Memory B cell (primary cell): ENCODE results near the gene ADAMTS3.

Source experiments
- ATAC-seq: fragments of 150-1000 bp; cut with Tn5 transposase; 2 replicates; pipeline ENCODE4 v1.10.0; 2021; ENCODE audit warnings: low read depth, mild to moderate bottlenecking, moderate library complexity
- DNase-seq, 2 donors: peaks; one replicate each; pipeline ENCODE4 v3.0.0; 2022; ENCODE audit warnings: low spot score in 2 of 2
- H3K27ac Mint-ChIP-seq: one replicate; pipeline ENCODE4 v1.8.0; 2022; ENCODE audit warnings: mild to moderate bottlenecking, moderate library complexity, mixed read lengths
- H3K27me3 Mint-ChIP-seq: one replicate; pipeline ENCODE4 v1.8.0; 2022; ENCODE audit warnings: mixed read lengths
- H3K36me3 Mint-ChIP-seq: one replicate; pipeline ENCODE4 v1.8.0; 2022; ENCODE audit warnings: mild to moderate bottlenecking, mixed read lengths
- H3K4me1 Mint-ChIP-seq: one replicate; pipeline ENCODE4 v1.8.0; 2022; ENCODE audit warnings: mixed read lengths
- H3K4me3 Mint-ChIP-seq: one replicate; pipeline ENCODE4 v1.8.0; 2022; ENCODE audit warnings: mild to moderate bottlenecking, moderate library complexity, mixed read lengths
- H3K9me3 Mint-ChIP-seq: one replicate; pipeline ENCODE4 v1.8.0; 2022; ENCODE audit warnings: mixed read lengths

ADAMTS3 gene

DNA sequence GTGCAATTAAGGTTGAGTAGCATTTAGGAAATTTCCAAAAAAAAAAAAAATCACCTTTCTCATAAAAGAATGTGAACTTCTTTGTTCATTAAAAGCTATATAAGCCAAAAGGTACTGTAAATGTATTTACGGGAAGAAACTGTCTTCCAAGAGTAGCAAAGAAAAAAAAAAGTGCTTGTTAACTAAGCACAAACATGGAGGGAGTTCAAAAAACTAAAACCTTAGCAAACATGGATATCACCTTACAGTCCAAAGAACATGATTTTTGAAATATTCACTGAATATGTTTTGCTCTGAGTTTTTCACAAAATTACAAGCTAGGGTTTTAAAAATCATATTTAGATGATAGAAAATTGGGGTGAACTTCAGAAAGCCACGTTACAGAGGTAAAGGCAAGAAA lies 217.5 kb downstream of the ADAMTS3 start:
- Mint-ChIP-seq H3K27ac (no peak overlapping the region), H3K27me3 (peaks cover 5% of the 10 kb centered on the region), H3K4me1 (no peaks in the 10 kb centered on the region), H3K4me3 (no peak overlapping the region), H3K36me3 (no peaks in the 10 kb centered on the region), H3K9me3 (no peaks in the 10 kb centered on the region)
- no peak for ATAC-seq
- no peak for DNase-seq

DNA sequence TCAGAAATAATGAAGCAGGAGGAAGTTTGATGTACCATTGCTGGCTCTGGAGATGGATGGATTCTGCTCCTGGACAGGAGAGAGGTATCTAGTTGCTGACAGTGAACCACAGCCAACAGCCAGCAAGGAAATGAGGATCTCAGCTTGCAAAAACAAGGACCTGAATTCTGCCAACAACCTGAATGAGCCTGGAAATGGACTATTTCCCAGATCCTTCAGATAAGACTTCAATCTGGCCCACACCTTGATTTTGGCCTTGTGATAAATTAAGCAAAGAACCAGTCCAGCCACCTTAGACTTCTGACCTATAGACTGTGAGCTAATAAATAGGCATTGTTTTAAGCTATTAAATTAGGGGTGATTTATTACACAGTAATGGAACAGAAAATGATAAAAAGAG lies 220.3 kb downstream of the ADAMTS3 start:
- ATAC-seq (no peak), DNase-seq (no peak)
- Mint-ChIP-seq H3K4me3 (no peak overlapping the region), H3K27me3 (peaks cover 5% of the 10 kb centered on the region), H3K36me3 (no peaks in the 10 kb centered on the region), H3K27ac (no peak overlapping the region), H3K4me1 (no peaks in the 10 kb centered on the region), H3K9me3 (no peaks in the 10 kb centered on the region)

DNA sequence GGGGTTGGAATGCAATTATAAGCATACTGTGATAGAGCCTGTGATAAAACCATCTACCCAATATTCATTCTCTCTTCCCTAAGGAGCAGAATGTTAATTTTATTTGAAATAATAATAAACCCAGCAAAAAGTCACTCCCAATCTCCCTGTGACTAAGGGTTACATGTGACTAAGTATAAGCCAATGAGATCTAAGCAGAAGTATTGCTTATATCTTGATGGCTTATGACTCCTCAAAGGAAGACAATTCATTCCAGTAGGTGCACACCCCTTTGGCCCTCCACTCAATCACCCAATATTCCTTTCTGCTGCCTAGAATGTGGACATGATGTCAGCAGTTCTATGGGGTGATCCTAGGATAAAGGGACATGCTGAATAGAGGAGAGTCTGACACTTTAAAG lies 224.6 kb downstream of the ADAMTS3 start:
- Mint-ChIP-seq H3K27me3 (peaks cover 4% of the 10 kb centered on the region), H3K9me3 (no peaks in the 10 kb centered on the region), H3K36me3 (no peaks in the 10 kb centered on the region), H3K4me1 (no peaks in the 10 kb centered on the region), H3K27ac (no peak overlapping the region), H3K4me3 (no peak overlapping the region)
- DNase-seq (no peak), ATAC-seq (no peak)

DNA sequence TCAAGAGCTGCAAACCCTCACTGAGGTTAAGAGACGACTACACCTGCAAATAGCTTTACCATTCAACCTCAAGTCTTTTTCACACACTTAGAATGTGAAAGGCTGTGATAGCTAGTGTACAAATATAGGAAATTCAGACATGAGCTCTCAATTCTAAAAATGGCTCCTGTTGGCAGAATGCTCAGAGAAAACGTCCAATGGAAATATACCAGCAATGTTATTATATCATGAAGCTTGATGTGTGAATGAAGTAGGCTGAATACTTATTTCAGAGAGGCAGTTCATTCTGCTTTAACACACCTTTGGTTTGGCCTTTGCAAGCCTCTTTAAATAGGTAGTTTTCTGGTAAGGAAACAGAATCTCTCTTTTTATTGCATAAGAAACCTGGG lies 227.6 kb downstream of the ADAMTS3 start:
- H3K9me3 Mint-ChIP-seq: no peaks in the 10 kb centered on the region
- H3K27me3 Mint-ChIP-seq: no peaks in the 10 kb centered on the region
- H3K36me3 Mint-ChIP-seq: no peaks in the 10 kb centered on the region
- no peaks in the 10 kb centered on the region for H3K4me1 Mint-ChIP-seq
- H3K27ac Mint-ChIP-seq: no peak overlapping the region
- ATAC-seq: no peak
- H3K4me3 Mint-ChIP-seq: no peak overlapping the region
- DNase-seq: no peak

DNA sequence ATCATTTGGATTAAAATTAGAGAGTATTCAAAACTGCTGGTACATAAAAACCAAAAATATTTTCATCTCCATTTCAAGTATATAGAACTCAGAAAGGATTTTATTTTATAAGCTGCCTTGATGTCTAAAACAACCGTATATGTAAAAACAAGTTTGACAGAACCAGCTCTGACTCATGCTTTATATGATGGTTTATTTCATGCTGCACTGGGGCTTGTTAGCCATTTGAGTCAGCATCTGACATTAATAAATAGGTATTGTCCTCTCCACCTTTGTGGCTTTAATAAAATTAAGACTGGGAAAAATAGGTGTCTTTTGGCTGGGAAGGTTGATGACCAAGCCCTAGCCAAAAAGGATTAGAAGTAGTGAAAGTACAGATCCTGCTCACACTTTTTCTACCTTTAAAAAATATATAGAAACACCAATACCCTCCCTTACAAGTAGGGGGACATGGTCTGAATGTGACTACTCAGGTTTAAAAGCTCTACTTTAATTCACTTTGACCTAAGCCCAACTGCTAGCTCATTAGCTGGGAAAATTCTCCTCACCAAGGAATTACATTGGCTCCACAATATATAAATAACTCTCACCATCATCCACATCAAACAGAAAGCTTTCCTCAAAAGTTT lies 228.1 kb downstream of the ADAMTS3 start:
- DNase-seq (no peak), ATAC-seq (no peak)
- no peaks in the 10 kb centered on the region for H3K27me3 Mint-ChIP-seq
- no peaks in the 10 kb centered on the region for H3K4me1 Mint-ChIP-seq
- H3K36me3 Mint-ChIP-seq: no peaks in the 10 kb centered on the region
- no peak overlapping the region for H3K27ac Mint-ChIP-seq
- H3K4me3 Mint-ChIP-seq: no peak overlapping the region
- H3K9me3 Mint-ChIP-seq: no peaks in the 10 kb centered on the region

DNA sequence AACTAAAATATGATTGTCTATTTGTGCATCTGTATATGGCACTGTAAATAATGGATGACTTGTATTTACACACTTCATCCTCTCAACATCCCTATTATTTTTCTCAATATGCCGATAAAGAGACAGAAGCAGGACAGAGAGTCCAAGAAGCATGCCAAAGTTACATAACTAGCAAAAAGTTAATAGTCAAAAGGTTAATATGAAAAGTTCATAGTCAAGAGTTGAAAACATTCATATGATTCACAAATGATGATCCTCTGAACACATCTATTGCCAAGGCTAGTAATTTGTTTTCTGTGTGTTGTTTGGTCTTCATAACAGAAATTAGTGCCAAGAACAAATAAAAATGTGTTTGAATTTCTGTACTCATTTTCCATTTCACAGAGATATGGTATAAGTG lies 231.0 kb downstream of the ADAMTS3 start:
- H3K9me3 Mint-ChIP-seq: no peaks in the 10 kb centered on the region
- no peak overlapping the region for H3K4me3 Mint-ChIP-seq
- ATAC-seq (no peak), DNase-seq (no peak)
- no peaks in the 10 kb centered on the region for H3K36me3 Mint-ChIP-seq
- H3K4me1 Mint-ChIP-seq: no peaks in the 10 kb centered on the region
- H3K27me3 Mint-ChIP-seq: no peaks in the 10 kb centered on the region
- H3K27ac Mint-ChIP-seq: no peak overlapping the region

DNA sequence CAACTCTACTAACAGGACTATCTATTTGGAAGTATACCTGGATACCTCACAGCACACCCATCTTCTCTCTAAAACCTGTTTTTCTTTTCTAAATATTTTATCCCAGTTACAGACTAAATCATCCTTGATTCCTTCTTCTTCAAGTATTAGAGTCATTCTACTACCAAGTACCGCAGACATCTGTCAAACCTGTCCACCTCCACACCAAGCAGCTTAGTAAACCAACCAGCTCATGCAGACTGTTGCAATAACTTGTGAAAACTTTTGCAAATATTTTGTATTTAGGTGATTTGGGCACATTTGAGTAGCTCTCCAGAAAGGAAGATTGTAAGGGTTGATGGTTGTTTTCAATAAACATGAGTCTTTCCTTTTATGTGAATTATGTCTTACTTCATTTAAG lies 238.6 kb downstream of the ADAMTS3 start:
- DNase-seq: no peak
- no peak for ATAC-seq
- no peak overlapping the region for H3K4me3 Mint-ChIP-seq
- no peak overlapping the region for H3K27ac Mint-ChIP-seq
- H3K4me1 Mint-ChIP-seq: no peaks in the 10 kb centered on the region
- no peaks in the 10 kb centered on the region for H3K27me3 Mint-ChIP-seq
- H3K36me3 Mint-ChIP-seq: no peaks in the 10 kb centered on the region
- H3K9me3 Mint-ChIP-seq: no peaks in the 10 kb centered on the region

DNA sequence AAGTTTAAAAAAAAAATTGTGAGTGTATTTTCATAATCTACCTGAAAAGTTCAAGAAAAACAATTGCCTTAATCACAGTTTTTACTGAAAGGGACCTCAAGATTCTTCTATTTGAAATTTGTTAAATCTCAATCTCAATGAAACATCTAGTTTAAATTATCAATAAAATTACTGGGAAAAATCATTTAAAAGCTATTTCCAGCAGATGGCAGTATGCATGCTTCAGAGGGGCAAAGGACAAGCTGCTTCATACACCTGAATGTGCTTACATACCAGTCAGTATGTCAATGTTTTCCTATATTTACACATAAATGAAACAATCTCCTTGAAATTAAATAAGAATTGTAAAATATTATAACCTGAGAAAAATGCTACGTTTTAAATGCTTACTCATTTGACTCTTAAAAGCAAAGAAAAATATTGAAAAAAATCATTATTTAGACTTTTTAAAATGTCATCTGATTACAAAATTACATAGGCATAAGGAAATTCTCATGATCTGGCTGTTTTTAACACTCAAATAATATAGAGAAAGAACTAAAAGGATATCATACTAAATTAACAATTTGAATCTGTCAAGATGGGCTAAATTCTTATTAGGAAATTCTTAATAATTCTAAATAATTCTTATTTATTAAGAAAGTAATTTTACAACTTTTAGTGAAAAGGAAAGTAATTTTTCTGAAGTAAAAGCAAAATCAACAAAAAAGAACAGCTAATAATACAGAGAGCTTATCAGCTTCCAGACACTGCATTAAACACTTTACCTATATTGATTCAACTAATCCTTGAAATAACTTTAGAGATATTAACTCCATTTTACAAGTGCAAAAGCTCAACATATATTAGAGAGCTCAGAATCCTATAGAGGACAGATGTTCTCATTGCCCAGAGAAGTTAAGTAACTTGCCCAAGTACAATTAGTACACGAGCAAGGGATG lies 242.1 kb downstream of the ADAMTS3 start:
- Mint-ChIP-seq H3K36me3 (no peaks in the 10 kb centered on the region), H3K27me3 (no peaks in the 10 kb centered on the region), H3K4me1 (no peaks in the 10 kb centered on the region), H3K4me3 (no peak overlapping the region), H3K9me3 (no peaks in the 10 kb centered on the region), H3K27ac (no peak overlapping the region)
- no peak for ATAC-seq
- no peak for DNase-seq

DNA sequence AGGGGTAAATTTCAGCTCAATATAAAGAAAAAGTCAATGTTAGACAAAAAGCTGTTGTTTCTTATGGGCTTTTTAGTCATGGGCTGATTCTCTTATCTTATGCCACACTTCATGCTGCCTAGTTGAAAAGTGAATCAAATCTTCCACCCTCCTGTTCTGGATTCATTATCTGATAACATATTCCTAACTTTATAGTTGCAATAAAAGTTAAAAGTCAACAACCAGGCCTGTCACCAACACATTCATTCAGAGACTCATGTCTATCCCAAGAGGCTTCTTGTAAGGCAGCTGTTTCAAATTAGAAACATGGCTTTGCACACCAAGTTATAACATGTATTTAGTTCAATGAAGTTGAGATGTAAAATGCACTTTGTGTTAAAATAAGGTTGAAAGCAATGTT lies 243.8 kb downstream of the ADAMTS3 start:
- no peak overlapping the region for H3K27ac Mint-ChIP-seq
- DNase-seq (no peak), ATAC-seq (no peak)
- no peak overlapping the region for H3K4me3 Mint-ChIP-seq
- H3K36me3 Mint-ChIP-seq: no peaks in the 10 kb centered on the region
- no peaks in the 10 kb centered on the region for H3K27me3 Mint-ChIP-seq
- no peaks in the 10 kb centered on the region for H3K9me3 Mint-ChIP-seq
- no peaks in the 10 kb centered on the region for H3K4me1 Mint-ChIP-seq

DNA sequence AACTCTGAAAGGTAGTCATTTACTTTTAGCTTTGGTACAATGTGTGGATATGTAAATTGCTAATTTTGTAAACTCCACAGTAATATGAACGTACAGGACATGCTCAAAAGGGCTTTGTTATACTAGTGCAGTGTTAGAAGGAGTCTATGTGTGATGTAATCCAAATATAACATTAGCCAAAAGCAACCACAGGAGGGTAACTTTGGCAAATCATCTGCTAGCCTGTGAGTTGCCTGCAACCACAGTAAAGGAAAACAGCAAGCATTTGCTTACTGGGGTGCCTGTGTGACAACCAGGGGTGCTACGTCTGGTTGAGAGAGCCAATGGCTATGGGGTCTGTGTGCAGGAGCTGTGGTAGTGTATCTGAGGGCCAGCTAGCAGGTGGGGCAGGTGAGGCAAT lies 245.8 kb downstream of the ADAMTS3 start:
- DNase-seq (no peak), ATAC-seq (no peak)
- Mint-ChIP-seq H3K36me3 (no peaks in the 10 kb centered on the region), H3K27me3 (no peaks in the 10 kb centered on the region), H3K4me1 (no peaks in the 10 kb centered on the region), H3K9me3 (no peaks in the 10 kb centered on the region), H3K27ac (no peak overlapping the region), H3K4me3 (no peak overlapping the region)

DNA sequence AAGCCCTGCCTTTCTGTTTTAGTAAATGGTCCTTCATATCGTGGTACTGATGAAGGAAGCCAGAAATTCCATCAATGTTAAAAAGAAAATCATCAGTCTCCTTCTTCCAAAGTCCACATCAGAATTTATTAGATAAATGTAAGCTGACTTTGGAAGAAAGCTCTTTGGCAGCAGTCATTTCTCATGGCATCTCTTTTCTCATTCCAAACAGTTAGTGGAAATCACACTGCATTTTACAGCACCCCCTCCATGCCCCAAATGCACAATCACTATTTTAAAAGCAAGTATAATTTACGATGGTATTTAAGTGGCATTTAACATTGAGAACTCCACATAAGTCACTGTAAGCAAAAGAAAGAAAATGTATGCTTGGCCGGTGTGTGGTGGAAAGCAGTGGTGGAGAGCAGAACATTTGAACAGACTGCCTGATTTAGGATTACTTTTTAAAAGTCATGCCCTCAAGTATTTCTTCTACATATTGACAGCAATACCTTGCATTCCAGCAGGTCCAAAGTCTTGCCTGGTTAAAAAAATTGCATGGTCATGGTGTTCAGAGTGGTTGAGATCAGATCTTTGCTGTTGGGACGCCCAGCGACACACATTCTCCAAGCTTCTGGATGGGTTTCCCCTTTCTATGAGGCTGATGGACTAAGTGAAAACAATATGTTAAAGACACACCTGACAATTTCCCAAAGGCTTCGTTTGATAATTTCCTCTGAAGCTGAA lies 248.6 kb downstream of the ADAMTS3 start:
- no peak for DNase-seq
- no peak for ATAC-seq
- H3K27ac Mint-ChIP-seq: no peak overlapping the region
- no peaks in the 10 kb centered on the region for H3K9me3 Mint-ChIP-seq
- no peaks in the 10 kb centered on the region for H3K36me3 Mint-ChIP-seq
- H3K4me3 Mint-ChIP-seq: no peak overlapping the region
- H3K27me3 Mint-ChIP-seq: no peaks in the 10 kb centered on the region
- no peaks in the 10 kb centered on the region for H3K4me1 Mint-ChIP-seq

DNA sequence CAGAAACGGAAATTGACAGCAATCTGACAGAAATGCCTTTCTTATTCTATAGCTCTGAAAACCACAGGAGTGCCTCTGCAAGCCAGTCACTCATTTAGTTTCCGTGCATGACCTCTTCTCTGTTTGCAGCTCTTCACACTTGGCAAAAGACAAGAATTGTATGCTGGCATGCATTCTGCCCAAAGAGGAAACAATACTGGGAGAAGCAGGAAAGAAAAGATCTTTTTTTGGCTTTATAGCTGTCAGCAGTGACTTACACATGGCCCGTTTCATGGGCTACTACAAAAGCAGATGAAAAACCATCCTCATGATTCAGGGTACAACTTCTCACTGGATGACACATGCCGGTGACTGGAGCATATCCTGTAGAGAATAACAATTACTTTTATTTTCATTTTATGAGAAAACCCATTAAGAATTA lies 249.4 kb downstream of the ADAMTS3 start:
- Mint-ChIP-seq H3K27me3 (no peaks in the 10 kb centered on the region), H3K9me3 (no peaks in the 10 kb centered on the region), H3K27ac (no peak overlapping the region), H3K36me3 (no peaks in the 10 kb centered on the region), H3K4me1 (no peaks in the 10 kb centered on the region), H3K4me3 (no peak overlapping the region)
- DNase-seq: no peak
- no peak for ATAC-seq

DNA sequence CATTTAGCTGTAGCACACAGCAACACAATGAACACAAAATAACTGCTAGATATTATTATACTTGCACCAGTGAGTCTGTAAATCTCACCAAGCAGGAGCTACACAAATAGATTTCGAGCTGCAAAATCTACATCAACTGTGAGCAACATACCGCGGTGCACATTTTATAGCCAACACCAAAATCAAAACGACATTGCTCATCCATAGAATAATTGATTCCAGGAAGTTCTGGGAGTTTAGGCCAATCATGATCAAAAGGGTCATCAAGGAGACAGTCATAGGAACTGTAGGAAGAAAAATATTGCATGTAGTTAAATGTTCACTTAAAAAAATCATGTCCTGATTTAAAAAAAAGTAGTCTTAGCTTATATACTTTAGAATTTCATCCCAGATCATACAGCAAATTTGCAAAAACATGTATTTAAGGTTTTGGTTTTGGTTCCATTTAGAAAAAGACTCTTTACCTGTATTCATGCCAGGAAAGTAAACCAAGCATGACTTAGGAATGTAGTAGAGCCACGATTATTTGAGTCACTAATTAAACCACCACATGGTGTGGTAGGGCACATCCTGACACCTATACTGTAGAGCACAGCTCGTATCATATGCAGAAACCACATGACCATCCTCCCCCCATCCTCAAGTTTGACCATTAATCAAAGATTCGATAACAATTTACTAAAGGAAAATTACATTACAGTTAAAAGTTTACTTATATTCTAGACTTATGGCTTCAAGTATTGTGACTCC lies 250.4 kb downstream of the ADAMTS3 start:
- ATAC-seq (no peak), DNase-seq (no peak)
- Mint-ChIP-seq H3K36me3 (no peaks in the 10 kb centered on the region), H3K4me1 (no peaks in the 10 kb centered on the region), H3K9me3 (no peaks in the 10 kb centered on the region), H3K27ac (no peak overlapping the region), H3K4me3 (no peak overlapping the region), H3K27me3 (no peaks in the 10 kb centered on the region)

DNA sequence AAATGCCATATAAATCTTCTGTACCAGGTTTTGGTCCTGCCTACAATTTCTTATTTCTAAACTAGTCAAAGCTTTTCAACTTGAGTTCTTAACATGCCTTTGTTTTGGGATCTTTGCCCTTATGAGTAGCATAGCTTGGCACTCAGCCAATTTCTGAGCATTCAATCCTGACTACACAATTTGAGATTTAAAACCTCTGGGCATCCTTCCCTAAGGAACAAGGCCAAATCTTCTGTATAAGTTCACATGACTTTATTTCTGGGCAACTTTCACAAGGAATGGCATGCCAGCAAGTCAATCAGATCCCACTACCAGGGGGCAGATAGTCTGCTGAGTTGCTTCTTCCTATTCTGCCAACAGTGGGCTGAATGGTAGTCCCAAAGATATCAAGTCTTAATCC lies 254.2 kb downstream of the ADAMTS3 start:
- Mint-ChIP-seq H3K36me3 (no peaks in the 10 kb centered on the region), H3K4me1 (no peaks in the 10 kb centered on the region), H3K27ac (no peak overlapping the region), H3K4me3 (no peak overlapping the region), H3K9me3 (no peaks in the 10 kb centered on the region), H3K27me3 (no peaks in the 10 kb centered on the region)
- no peak for DNase-seq
- no peak for ATAC-seq
